Body of pancreas (tissue), 4 donors: Measurements from ENCODE around the gene CLEC2D.

ENCODE experiments used
- CTCF ChIP-seq, 7 experiments: fragments of 450-650 bp in 4 of 7; fragments of 200-600 bp in 3 of 7; sonication (generic) in 3 of 7; IDR thresholded peaks; one replicate each; pipeline ENCODE4 v1.5.1; 2016 to 2019; ENCODE audit warnings: antibody characterized with exemption in 7 of 7
- POLR2A ChIP-seq, 3 donors: fragments of 450-650 bp; IDR thresholded peaks; one replicate each; pipeline ENCODE4 v1.6.1; 2016; ENCODE audit warnings: antibody characterized with exemption in 3 of 3, mild to moderate bottlenecking in 2 of 3

GRCh38 chr12:9707864-9708808 lies 38.6 kb downstream of the CLEC2D start:
- TF ChIP-seq CTCF (IDR thresholded peaks at IDR 0.05) (peak; percentile 46 to 83 (median 70)), POLR2A (IDR thresholded peaks at IDR 0.05) (no peak)
